Measurements from ENCODE around the gene IL20RB. TPM values are rescaled to one million over a fixed set of nuclear protein-coding genes. Genes with fewer than 3 reads are reported as not detected.
"Not testable (repeated sequence)": the region's sequence is repeated elsewhere in the genome, so short reads cannot be mapped to it uniquely, and the experiment has no call there.

Gene IL20RB
- total and polyA plus RNA-seq, 2 of the 4 experiments (the other 2 are of a cell fraction): 0.72 to 0.97 TPM

GRCh38 chr3:136987398-136987980 is 29.7 kb downstream of the IL20RB start:
- H4K20me1 ChIP-seq (ENCODE audit: insufficient read depth, low read length); H3K4me2 ChIP-seq (ENCODE audit: low read depth, low read length); H3K27ac ChIP-seq (ENCODE audit: insufficient read depth, low read length); H3K9me1 ChIP-seq (ENCODE audit: insufficient read depth, low read length); H3K27me3 ChIP-seq (ENCODE audit: control insufficient read depth, insufficient read depth, low read length); ATAC-seq (ENCODE audit: low read depth); intact Hi-C loops (cut with micrococcal nuclease); H3K14ac ChIP-seq (replicated peaks; ENCODE audit: low read depth, low read length); H4K8ac ChIP-seq (ENCODE audit: low read depth in 2 of 2, low read length in 2 of 2); H2BK5ac ChIP-seq (ENCODE audit: low read depth, low read length, poor library complexity, severe bottlenecking); H3K9ac ChIP-seq (ENCODE audit: low read depth, low read length); H2AK9ac ChIP-seq (replicated peaks; ENCODE audit: low read depth, low read length, poor library complexity); H3K9me3 ChIP-seq (ENCODE audit: control insufficient read depth, insufficient read depth, low read length); H3K4me1 ChIP-seq (ENCODE audit: control insufficient read depth, insufficient read depth, low read length); DNase-seq; H2AK5ac ChIP-seq (ENCODE audit: low read depth, low read length); CTCF ChIA-PET; H2BK15ac ChIP-seq (ENCODE audit: low read depth, low read length); in situ Hi-C loops (cut with MboI; ENCODE audit: low sequenced_read_pairs); POLR2A ChIA-PET (ENCODE audit: unreplicated experiment); H3K36me3 ChIP-seq (ENCODE audit: control insufficient read depth, insufficient read depth, low read length); H3K79me1 ChIP-seq (ENCODE audit: low read depth in 1 of 2, low read length in 2 of 2); H3K18ac ChIP-seq (ENCODE audit: low read depth, low read length); BruUV-seq (replicated peaks); H2AFZ ChIP-seq (replicated peaks; ENCODE audit: low read length, poor library complexity); H3K4ac ChIP-seq (ENCODE audit: low read depth, low read length); dilution Hi-C loops (cut with HindIII; ENCODE audit: low sequenced_read_pairs, unreplicated experiment); H3K23ac ChIP-seq (ENCODE audit: low read depth, low read length); H2BK20ac ChIP-seq (ENCODE audit: low read depth, low read length); H3K56ac ChIP-seq (ENCODE audit: extremely low read depth, insufficient read depth, low read length); H4K91ac ChIP-seq (ENCODE audit: insufficient read depth, low read depth, low read length); H3K4me3 ChIP-seq (ENCODE audit: insufficient read depth, low read depth, low read length); H4K5ac ChIP-seq (ENCODE audit: low read depth, low read length); H2BK120ac ChIP-seq (ENCODE audit: low read depth, low read length): not testable (repeated sequence)
- WGBS, 2 experiments (ENCODE audit: extremely low coverage in 2 of 2, insufficient read length in 1 of 2): 90% methylated on average over 2 of the region's 39 CpGs; no CpG with 5 or more reads in 1 of the 2 experiments

Measured in IMR-90 (cell line).